NT2/D1 (cell line): ENCODE results near the gene EPM2AIP1.

Source experiments
- YY1 ChIP-seq: IDR thresholded peaks from 2 replicates; pipeline ENCODE4 v1.6.1; 2011; ENCODE audit not compliant: insufficient read length, insufficient read depth
- ZNF274 ChIP-seq: IDR thresholded peaks from 2 replicates; pipeline ENCODE4 v1.6.1; 2011; ENCODE audit warnings: mild to moderate bottlenecking, low read depth, low read length

- no peak for TF ChIP-seq ZNF274
- TF ChIP-seq YY1, result no peak
These were observed 31.2 kb upstream of the EPM2AIP1 start for GRCh38 chr3:37024092-37024491.
